H1 (cell line): ENCODE results near the gene NIM1K. TPM values are rescaled to one million over a fixed set of nuclear protein-coding genes. Genes with fewer than 3 reads are reported as not detected.

Experiments
- KDM1A ChIP-seq: fragments of 200-600, 300-600 bp; sonication (generic); IDR thresholded peaks from 2 replicates; pipeline ENCODE4 v1.7.1; 2016; ENCODE audit warnings: mild to moderate bottlenecking, low read length, borderline replicate concordance
- KDM4A ChIP-seq: IDR thresholded peaks from one replicate; pipeline ENCODE4 v1.7.1; 2012; ENCODE audit warnings: low read depth, mild to moderate bottlenecking, moderate library complexity, low read length, inconsistent platforms; ENCODE audit not compliant: severe bottlenecking
- RAD21 ChIP-seq, 2 experiments: IDR thresholded peaks in 1 of 2; conservative IDR thresholded peaks in 1 of 2; 2 replicates each; pipeline ENCODE4 v1.6.1; 2011; ENCODE audit warnings: low read depth in 2 of 2, low read length in 2 of 2, improper control_type of control experiment in 1 of 2, inconsistent platforms in 1 of 2, mild to moderate bottlenecking in 1 of 2, moderate library complexity in 1 of 2
- RBBP5 ChIP-seq: IDR thresholded peaks from 2 replicates; pipeline ENCODE4 v1.7.1; 2012; ENCODE audit warnings: low read depth, mild to moderate bottlenecking, inconsistent platforms, low read length, moderate library complexity, borderline replicate concordance
- RFX5 ChIP-seq: IDR thresholded peaks from 2 replicates; pipeline ENCODE4 v1.6.1; 2011; ENCODE audit warnings: low read depth, low read length, improper control_type of control experiment, borderline replicate concordance
- SP1 ChIP-seq: IDR thresholded peaks from 2 replicates; pipeline ENCODE4 v1.6.1; 2011; ENCODE audit warnings: low read depth, low read length
- polyA plus RNA-seq, 7 experiments: library from polyadenylated mRNA; depleted of rRNA in 3 of 7; stranded (reverse) in 5 of 7; unstranded in 2 of 7; fragments of >200 nt in 5 of 7; fragments of 200-250 nt in 2 of 7; gene quantifications; 1 replicate in 5 of 7; 2 replicates in 1 of 7; 4 replicates in 1 of 7; pipeline versions ENCODE4 v1.2.1 to v1.2.3, GENCODE V29; 2011 to 2013; ENCODE audit warnings: missing spikeins in 2 of 7, mixed read lengths in 2 of 7
- total RNA-seq: library from RNA; stranded (reverse); fragmentation: NEBNext Ultra II Directional; extraction: Animal tissue kit (Norgen Biotek cat#: 25700); gene quantifications from 2 replicates; pipeline ENCODE4 v1.2.1, GENCODE V29; 2021

The NIM1K gene
- total and polyA plus RNA-seq, 2 of the 8 experiments (the other 6 are each of a cell fraction or from before 2014, with no cell fraction given): not detected

- no peak for TF ChIP-seq KDM4A
- TF ChIP-seq SP1: no peak
- no peak for TF ChIP-seq RAD21 (IDR thresholded peaks at IDR 0.05 in 1 of 2, conservative IDR thresholded peaks at IDR 0.05 in 1 of 2; ENCODE audit: low read depth in 2 of 2, low read length in 2 of 2)
- TF ChIP-seq RFX5: no peak
- TF ChIP-seq KDM1A: no peak
- no peak for TF ChIP-seq RBBP5
- TF ChIP-seq, all 59 proteins: peak for 0
Observed at GRCh38 chr5:43296835-43297234, 104.8 kb downstream of the NIM1K start (continued).
